ENCODE data around the gene DRAXIN.

Gene DRAXIN, protein sequence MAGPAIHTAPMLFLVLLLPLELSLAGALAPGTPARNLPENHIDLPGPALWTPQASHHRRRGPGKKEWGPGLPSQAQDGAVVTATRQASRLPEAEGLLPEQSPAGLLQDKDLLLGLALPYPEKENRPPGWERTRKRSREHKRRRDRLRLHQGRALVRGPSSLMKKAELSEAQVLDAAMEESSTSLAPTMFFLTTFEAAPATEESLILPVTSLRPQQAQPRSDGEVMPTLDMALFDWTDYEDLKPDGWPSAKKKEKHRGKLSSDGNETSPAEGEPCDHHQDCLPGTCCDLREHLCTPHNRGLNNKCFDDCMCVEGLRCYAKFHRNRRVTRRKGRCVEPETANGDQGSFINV

DNA sequence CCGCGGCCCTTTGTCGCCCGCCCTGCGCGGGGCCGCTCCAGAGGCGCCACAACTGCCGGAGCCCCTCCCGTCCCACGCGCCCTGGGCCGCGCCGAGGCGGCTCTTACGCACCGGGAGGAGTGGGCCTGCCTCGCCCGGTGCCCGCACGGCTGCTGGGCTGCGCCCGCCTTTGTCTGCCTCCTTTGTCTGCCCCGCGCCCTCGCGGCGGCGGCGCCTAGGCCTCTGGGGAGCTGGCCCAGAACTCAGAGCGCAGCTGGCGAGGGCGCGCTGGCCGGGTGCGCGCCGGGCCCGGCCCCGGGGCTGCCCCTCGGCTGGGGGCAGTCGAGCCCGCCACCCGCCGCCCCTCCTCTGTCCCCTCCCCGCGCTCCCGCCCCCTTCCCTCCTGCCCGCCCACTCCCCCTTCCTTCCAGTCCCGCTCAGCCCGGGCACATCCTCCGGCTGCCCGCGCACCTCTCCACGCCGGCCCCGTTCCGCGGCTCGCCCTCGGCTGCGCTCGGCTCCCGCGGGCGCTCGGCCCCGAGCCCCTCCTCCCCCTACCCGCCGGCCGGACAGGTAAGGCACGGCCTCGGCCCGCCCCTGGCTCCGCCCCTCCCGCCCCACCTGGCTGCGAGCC, at the start of gene DRAXIN:
Gene DRAXIN, plus strand, starts transcription at position 409 of the 613 bp plus-strand sequence. CDS start 14,549 bp downstream, outside the sequence.
- DNase-seq, result peak; percentile 88

DNA sequence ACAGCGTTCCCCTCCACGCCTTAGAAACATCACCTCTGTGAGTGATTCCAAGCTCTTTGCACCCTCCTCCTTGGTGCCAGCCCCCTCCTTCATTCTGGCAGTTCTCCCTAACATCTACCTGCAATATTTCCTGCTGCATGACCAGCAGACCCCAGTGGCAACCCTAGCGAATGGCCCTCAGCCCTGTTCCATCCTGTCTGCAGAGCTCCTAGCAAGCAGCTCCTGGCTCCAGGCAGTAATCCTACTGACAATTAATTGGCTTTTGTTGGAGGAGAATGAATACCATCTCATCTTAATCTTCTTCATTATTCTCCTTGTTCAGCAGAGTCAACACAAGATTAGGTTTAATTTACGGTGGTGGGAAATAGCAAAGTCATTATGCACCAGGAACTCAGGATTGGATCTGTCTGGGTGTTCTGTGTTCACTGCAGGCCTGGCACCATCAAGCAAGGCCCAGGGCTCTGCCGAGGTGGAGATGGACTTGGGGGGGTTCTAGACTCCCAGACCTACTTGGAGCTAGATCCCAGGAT, 49.7 kb upstream of the DRAXIN start:
- DNase-seq, result no peak

DNA sequence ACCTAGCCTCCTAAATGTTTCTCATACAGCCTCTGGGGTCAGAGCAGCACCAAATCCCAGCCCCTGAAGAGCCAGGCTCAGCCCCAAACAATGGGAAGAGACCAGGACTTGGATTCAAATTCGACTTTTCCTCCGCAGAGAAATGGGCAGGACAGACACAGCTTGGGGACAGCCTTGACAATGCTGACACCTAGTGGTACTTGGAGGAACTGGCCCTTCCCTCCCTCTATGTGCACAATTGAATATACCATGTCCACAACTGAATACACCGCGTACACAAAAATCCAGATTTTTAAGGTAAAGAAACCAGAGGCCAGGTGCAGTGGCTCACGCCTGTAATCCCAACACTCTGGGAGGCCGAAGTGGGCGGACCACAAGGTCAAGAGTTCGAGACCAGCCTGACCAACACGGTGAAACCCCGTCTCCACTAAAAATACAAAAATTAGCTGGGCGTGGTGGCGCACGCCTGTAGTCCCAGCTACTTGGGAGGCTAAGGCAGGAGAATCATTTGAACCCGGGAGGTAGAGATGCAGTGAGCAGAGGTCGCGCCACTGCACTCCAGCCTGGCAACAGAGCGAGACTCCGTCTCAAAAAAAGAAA, 49.0 kb upstream of the DRAXIN start:
- DNase-seq, result peak; percentile 84

DNA sequence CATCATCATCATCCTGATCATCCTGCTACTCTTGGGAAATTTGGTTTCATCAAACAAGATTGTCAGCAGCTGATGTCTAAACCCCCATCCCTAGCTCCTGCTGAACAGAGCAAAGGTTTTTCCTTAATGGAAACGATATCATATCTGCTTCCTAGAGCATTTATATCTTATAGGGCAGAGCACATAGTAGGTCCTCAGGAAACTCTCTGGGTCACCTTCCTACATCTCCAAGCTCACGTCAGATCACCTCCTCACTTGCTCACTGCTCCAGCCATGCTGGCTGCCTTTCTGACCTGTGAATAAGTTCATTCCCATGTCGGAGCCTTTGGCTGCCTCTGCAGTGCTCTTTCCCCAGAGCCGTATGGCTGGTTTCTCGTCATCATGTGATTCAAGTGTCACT, 47.7 kb upstream of the DRAXIN start:
- DNase-seq, result no peak

DNA sequence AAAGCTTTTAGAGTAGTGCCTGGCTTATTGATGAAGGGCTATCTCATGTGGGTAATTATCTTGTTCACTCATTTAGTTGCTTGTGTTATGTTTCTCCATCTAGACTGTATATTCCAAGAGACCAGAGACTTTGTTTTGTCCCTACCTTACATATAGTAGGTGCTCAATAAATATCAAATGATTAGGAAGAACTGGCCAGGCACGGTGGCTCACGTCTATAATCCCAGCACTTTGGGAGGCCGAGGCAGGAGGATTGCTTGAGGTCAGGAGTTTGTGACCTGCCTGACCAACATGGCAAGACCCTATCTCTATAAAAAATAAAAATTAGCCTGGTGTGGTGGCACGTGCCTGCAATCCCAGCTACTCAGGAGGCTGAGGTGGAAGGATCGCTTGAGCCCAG, 46.2 kb upstream of the DRAXIN start:
- no peak for DNase-seq

DNA sequence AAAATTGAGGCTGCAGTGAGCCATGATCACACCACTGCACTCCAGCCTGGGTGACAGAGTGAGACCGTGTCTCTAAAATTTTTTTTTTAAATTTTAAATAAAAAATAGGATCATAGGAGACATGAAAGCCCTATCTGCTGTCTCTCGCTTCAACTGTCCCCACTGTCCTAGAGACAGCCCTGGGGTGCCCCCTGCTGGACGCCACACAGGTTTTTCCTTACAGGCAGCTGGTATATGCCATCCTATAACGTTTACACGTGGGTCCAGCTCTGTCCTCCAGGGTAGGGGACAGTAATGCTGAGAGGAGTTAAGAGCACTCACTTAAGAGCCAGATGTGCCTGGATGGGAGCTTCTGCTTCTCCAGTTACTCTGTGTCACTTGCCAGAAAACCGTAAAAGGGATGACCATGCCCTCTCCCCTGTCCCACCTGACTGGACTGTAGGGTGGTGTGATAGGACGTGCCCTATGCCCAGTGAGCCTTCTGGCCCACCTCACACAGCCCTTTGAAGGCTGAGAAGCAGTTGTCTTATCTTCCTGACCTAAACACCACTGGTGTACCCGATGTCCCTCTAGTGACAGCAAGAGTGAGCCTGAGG, 45.7 kb upstream of the DRAXIN start:
- peak; percentile 64 for DNase-seq

DNA sequence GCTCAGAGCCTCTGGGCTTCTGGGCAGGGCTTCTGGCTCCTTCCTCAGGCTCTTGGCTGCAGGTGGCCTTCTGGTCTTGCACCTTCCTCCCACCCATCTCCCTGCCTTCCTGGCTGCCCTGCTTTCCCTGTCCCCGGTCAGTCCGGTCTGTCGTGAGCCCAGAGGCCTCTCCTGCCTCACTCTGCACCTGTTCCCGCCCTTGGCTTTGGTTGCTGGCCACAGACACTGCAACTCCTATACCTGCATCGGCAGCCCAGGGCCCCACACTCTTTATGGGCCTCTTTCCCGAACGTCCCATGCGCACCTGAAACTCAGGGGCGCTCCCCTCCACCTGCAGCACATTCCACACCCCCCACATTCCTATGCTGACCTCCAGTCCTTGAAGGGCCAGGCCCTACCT, 45.2 kb upstream of the DRAXIN start:
- DNase-seq, result no peak

DNA sequence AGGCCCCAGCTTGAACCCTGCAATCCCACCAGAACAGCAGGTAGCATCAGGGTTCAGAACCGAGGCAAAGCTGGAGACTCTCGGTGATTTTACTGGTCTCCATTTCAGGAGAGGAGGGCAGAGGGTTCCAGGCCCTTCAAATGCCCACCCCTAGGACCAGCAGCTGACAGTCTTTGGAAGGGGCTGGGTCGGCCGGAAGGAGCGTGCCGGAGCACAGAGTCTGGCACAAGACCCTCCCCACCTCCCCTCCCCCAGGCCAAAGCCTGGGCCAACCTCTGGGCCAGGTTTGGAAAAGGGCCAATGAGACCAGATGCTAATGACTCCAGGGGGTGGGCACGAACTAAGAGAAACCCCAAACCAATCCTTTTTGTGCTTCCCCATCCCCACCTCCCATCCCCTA, 44.2 kb upstream of the DRAXIN start:
- no peak for DNase-seq

DNA sequence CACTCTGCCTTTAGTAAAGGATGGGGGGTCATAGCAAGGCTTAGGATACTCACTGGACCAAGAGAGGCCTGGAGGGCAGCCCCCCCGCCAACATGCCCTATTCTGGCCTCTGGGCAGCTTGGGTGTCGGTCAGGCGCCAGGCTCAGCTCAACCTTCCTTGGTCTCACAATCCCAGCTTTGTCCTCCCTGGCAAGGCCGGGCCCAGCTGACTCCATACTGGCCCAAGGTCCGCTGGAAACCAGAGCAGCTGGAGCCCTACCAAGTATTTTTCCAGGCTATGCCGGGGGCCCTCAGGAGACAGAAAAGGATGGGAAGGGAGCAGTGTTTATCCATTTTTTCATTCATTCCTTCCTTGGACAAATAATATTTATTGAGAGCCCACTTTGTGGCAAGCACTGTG, 43.5 kb upstream of the DRAXIN start:
- DNase-seq, result no peak

DNA sequence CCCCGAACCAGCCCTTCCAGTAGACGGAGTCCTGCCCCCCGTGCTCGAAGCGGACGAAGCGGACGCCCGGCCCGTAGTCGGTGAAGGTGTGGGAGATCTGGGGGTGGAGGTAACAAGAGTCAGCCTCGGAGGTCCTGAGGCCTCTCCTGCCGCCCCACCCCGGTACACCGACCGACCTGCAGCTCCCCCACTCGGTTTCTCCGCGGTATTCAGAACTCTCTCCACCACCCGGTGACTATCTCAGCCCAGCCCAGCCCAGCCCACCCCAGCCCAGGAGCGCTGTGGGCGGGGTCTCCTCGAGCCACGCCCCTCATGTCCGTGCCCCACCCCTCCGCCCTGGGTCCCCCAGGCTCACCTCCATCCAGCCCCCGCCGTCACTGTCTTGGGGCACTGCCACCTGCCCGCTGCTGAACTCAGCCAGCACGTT, 42.8 kb upstream of the DRAXIN start:
- no peak for DNase-seq

DNA sequence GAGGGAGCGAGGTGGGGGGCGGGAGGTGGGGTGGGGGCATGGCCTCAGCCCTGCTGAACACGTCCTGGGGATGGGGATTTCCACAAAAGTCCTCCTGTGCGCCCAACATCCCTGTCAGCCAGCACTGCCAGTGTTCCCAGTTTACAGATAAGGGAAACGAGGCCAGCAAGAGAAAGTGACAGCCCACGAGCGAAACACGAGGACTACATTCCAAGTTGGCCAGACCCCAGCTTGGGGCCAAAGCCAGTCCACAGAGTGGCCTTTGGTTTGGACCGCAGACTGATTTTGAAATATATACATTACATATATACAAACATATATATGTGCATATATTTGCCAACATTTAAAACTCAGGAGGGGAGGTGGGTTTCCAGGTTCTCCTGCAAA, 42.3 kb upstream of the DRAXIN start:
- DNase-seq, result no peak

DNA sequence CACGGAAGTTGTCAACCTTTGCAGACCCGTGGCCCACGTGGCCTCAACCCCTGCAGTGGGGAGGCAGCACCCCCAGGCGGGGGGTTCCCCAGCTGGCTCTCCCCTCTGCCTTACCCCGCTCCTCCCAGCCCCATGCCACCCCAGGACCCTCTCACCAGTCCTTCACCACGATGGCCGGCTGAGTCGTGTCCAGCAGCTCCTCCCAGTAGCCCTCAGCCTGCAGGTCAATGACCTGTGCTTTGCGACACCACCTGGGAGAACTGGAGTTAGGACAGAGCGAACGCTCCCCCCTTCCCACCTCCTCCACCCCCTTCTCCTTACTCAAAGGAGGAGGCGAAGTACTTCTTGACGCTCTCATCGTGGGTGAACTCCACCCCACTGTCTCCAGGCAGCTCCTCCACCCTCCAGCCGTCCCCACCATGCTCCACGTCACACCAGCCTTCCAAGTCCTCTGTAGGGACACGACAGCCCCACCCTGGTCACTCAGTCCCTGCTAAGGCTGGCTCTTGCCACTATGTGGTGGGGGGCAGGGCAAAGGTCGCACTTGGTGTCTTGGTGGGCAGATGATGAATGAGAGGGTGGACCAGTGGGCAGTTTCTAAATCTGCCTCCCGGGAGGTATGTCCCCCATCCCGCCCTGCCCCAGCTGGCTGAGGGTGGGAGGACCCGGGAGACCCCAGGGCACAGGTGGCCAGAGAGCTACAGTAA, 41.7 kb upstream of the DRAXIN start:
- no peak for DNase-seq

DNA sequence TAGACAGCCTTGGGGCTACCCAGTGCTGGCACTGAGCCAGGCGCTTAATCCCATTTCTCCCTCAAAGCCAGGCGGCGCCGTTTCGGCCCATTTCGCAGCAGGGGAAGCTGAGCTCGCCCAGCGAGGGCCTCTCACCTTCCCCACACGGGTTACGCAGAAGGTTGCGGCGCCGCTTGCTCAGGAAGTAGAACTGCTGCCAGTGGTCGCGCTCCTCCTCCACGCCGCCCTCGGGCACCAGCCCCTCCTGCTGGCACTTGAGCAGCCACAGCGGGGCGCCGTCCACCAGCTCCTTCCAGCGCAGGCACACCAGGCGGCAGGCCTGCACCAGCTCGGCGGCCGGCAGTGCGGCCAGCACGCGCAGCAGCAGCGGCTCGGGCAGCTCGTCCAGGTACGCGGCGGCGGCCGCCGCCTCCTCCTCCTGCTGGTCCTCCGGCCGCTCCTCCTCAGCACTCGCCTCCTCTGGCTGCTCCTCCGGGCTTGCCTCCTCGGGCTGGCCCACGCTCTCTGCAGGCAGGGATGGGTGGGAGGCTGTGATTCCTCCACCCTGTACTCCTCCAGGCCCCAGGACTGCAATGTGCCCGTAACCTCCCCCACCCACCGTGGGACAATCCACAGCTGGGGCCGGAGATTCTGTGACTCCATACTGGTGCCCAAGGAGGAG, 41.0 kb upstream of the DRAXIN start:
- DNase-seq, result peak; percentile 81

DNA sequence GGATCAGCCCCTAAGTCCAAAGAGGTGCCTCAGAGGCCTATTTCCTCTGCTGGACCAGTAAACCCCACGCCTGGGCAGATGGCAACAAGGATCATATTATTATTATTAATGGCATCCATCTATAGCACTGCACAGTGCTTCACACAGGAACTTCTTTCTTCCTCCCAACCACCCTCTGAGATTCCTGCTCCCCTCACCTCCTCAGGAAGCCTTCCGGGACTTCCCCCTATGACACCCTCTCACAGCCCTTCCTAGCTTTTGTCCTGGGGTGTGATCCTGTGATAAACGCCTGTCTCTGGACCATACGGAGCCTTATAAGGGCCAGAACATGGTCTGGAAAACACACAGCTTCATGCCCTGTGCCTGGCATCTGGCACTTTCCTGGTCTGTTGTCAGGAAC, 40.5 kb upstream of the DRAXIN start:
- DNase-seq, result no peak

DNA sequence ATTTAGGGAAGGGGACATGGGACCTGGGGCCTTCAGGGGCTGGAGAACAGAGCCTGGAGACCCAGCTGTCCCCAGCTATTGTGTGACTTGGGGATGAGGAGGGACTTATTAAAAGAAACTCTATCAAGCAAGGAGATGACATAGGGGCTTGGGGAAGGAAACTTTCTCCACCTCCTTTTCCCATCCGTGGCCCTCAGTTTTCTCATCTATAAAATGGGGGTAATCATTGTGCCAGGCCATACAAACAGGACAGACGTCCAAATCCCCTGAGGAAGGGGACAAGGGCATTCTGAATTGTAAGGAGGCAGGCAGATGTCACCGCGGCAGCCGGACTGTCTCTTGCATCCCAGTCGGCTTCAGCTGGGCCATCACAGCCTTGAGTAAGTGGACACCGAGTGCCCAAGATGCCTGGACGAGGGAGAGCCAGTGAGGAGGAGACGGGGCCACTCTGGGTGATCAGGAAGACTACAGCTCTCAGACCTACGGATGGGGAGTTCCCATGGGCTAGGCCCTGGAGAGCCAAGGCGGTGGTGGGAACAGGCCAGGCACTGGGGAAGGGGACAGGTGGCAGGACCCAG, 39.2 kb upstream of the DRAXIN start:
- no peak for DNase-seq

DNA sequence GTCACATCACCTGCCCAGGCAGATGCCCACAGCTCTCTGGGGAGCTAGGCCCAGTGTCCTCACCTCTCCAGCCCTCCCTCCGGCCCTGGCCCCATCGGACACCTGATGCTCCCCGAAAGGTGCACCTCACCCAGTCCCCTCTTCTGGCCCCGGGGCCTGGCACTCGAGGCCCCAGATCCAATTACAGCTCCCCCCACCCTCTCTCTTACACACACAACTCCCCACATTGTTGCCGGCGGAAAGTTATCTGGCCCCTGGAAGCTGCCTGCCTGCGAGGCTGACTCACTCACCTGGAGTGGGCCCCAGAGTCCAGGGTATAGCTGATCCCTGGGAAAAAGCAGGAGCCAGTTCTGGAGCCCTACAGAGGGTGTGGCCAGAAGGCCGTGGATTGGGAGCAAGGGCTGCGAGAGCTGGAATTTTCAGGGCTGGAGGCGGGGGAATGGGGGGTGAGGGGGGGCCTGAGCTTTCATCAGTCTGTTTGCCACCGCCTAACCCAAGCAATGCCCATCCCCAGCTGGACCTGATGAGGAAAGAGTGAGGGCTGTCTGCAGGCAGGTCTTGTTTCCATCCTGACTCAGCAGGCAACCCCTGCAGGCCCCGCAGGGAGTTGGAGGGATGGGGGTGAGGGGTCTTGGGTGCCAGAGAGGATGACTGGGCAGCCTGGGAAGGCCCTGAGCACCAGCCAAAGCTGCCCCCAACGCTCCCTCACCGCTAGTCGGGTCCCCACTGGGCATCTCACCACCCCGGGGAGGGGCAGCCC, 38.2 kb upstream of the DRAXIN start:
- no peak for DNase-seq

DNA sequence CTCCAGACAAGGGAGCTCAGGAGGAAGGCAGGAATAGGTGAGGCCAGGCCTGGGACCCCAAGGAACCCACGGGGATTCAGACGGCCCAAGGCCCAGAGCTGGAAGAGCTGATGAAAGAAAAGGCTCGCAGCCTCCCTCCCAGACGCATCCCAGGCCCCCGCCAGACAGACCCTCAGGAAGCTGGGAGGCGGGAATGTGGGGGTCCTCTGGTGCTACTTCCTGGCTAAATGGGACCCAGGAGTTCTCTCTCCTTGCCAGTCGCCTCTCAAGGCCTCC, 37.7 kb upstream of the DRAXIN start:
- no peak for DNase-seq

DNA sequence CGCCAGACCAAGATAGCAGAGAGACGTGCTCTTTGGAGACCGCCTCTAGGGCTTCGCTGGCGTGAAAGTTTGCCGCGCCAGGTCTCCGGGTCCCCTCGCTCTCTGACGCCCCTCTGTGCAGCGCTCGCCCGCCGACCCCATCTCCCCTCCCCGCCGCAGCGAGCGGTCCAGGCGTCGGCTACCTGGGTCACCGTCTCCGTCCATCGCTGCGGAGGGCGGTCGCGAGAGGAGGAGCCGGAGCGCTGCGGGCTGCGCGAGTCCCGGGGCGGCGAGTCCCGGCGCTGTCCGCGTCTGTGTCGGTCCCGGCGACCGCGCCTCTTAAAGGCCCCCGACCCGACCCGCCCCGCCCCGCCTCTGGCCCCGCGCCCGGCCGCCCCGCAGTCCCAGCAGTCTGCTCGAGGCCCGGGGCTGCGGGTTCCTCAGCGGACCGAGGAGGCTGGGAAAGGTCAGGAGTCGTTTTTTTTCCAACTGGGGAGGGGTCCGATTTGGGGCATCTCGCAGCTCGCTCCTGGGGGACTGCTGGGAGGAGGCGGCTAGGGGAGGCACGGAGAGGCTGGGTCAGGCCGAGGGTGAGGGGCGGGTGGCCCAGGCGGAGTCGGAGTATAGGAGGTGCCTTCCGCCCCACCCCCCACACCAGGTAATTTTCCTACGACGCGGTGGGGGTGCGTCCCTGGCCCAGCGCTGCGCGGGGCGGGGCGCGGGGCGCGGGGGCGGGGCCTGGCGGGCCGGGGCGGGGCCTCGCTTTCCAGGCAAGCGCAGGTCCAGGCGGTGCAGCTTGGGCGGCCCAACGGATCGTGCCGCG, 37.2 kb upstream of the DRAXIN start, which contains the start of the genes FBXO2 and FBXO44:
Gene FBXO2, minus strand, starts transcription at position 293 of the 802 bp plus-strand sequence. Its CDS starts 89 bp downstream, at position 204.
Gene FBXO44, plus strand, starts transcription at position 741 of the 802 bp plus-strand sequence. CDS start 959 bp downstream, outside the sequence.
- peak; percentile 65 for DNase-seq

DNA sequence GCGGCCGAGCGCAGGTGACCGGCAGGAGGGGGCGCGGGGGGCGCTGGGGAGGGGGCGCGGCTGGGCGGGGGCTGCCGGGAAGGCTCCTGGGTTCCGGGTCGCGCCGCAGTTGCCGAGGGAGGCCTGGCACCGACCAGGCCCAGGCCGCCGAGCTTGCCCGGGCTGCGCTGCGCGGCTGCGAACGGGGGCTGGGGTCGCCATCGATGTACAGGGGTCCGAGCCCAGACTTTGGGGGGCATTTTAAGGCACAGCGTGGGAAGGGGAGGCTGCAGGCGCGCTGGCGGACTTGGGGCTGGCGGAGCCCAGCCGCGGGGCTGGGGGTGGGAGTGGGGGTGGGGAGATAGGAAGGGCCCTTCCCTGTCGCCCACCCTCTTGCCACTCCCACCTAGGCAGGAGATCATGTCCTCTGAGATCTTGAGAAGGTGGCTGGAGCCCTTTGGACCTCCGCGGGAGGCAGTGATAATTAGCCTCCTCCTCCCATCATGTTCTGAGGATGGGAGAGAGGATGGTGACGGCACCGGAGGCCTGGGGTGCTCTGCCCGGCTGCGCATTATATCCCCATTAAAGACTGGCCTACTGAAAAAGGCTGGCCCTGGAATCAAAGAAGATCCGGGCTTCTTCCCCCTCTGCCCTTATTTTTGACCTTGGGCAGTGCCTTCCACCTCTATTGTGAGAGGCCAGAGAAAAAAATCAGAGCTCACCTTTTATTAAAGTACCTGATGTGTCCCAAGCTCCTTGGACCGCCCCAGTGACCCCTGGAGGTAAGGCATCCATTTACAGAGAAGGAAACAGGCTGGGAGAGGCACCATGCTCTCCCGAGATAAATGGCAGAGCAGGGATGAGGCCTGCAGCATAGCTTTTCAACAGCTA, 36.3 kb upstream of the DRAXIN start:
- no peak for DNase-seq

Data from retina (tissue), 1 donor.